Amniotic stem cell (primary cell): Measurements from ENCODE around the gene PLCB3.

Source experiments
- DNase-seq: peaks from one replicate; lab custom pipeline; 2025; lab: John Stamatoyannopoulos, UW

Gene PLCB3

GRCh38 chr11:64251016-64251752, at the start of gene PLCB3:
Gene PLCB3 (plus strand): TSS chr11:64251530. CDS start chr11:64251650, 120 bp downstream.
- DNase-seq, result no peak

GRCh38 chr11:64201543-64201942, 49.8 kb upstream of the PLCB3 start:
- no peak for DNase-seq

GRCh38 chr11:64202992-64203391, 48.3 kb upstream of the PLCB3 start:
- no peak for DNase-seq

- DNase-seq, result no peak
These were observed 47.8 kb upstream of the PLCB3 start for GRCh38 chr11:64203421-64204079.

GRCh38 chr11:64204080-64204440, 47.3 kb upstream of the PLCB3 start:
- no peak for DNase-seq

- DNase-seq, result peak; percentile 91
These were observed 46.8 kb upstream of the PLCB3 start for GRCh38 chr11:64204464-64204989.

GRCh38 chr11:64206457-64207255, 44.7 kb upstream of the PLCB3 start, which contains the start of gene FERMT3:
Gene FERMT3 (plus strand): TSS chr11:64206721. CDS start chr11:64207365, 644 bp downstream.
- DNase-seq, result no peak

GRCh38 chr11:64207256-64208085, 43.9 kb upstream of the PLCB3 start:
- no peak for DNase-seq

GRCh38 chr11:64208086-64208795, 43.1 kb upstream of the PLCB3 start:
- DNase-seq, result no peak

- no peak for DNase-seq
These were observed 42.4 kb upstream of the PLCB3 start for GRCh38 chr11:64208796-64209562.

- no peak for DNase-seq
These were observed 41.8 kb upstream of the PLCB3 start for GRCh38 chr11:64209563-64209843.

- no peak for DNase-seq
These were observed 40.9 kb upstream of the PLCB3 start for GRCh38 chr11:64210301-64211020.

- DNase-seq, result no peak
These were observed 40.0 kb upstream of the PLCB3 start for GRCh38 chr11:64211181-64211872.

- no peak for DNase-seq
These were observed 34.5 kb upstream of the PLCB3 start for GRCh38 chr11:64216879-64217278.

GRCh38 chr11:64218628-64219353, 32.5 kb upstream of the PLCB3 start:
- DNase-seq, result no peak

GRCh38 chr11:64219354-64219684, 32.0 kb upstream of the PLCB3 start:
- no peak for DNase-seq

- no peak for DNase-seq
These were observed 31.6 kb upstream of the PLCB3 start for GRCh38 chr11:64219755-64220154.

- DNase-seq, result no peak
These were observed 31.1 kb upstream of the PLCB3 start for GRCh38 chr11:64220271-64220670.

- DNase-seq, result no peak
These were observed 30.5 kb upstream of the PLCB3 start for GRCh38 chr11:64220798-64221197.
